ENCODE data around the gene KLHDC10. TPM values are rescaled to one million over a fixed set of nuclear protein-coding genes. Genes with fewer than 3 reads are reported as not detected.
A peak's percentile ranks its signal among the peaks of the same experiment; 100 is the strongest.
"Not testable (repeated sequence)": the region's sequence is repeated elsewhere in the genome, so short reads cannot be mapped to it uniquely, and the experiment has no call there.

Gene KLHDC10
- total RNA-seq, 1 donor from 2014 or later = 16.8 TPM

GRCh38 chr7:130090745-130091532 is 20.6 kb downstream of the KLHDC10 start:
- Mint-ChIP-seq H3K4me3 (no peak overlapping the region), H3K36me3 (ENCODE audit: low read depth) (no peaks in the 10 kb centered on the region), H3K27ac (peak overlapping the region; percentile 53), H3K27me3 (no peaks in the 10 kb centered on the region), H3K4me1 (peaks cover 10% of the 10 kb centered on the region), H3K9me3 (no peaks in the 10 kb centered on the region)
- no peak for DNase-seq
- intact Hi-C loops (cut with micrococcal nuclease) = no loop called here

GRCh38 chr7:130091999-130092398 is 21.7 kb downstream of the KLHDC10 start:
- Mint-ChIP-seq H3K27me3 (no peaks in the 10 kb centered on the region), H3K27ac (no peak overlapping the region), H3K36me3 (ENCODE audit: low read depth) (no peaks in the 10 kb centered on the region), H3K4me3 (no peak overlapping the region), H3K4me1 (peaks cover 10% of the 10 kb centered on the region), H3K9me3 (no peaks in the 10 kb centered on the region)
- no peak for DNase-seq
- intact Hi-C loops (cut with micrococcal nuclease) = no loop called here

GRCh38 chr7:130092598-130092997 is 22.3 kb downstream of the KLHDC10 start:
- intact Hi-C loops (cut with micrococcal nuclease) = no loop called here
- Mint-ChIP-seq H3K36me3 (ENCODE audit: low read depth) (no peaks in the 10 kb centered on the region), H3K27me3 (no peaks in the 10 kb centered on the region), H3K27ac (no peak overlapping the region), H3K9me3 (no peaks in the 10 kb centered on the region), H3K4me3 (no peak overlapping the region), H3K4me1 (peaks cover 7% of the 10 kb centered on the region)
- DNase-seq = no peak

GRCh38 chr7:130095812-130096211 is 25.5 kb downstream of the KLHDC10 start:
- H3K4me3 Mint-ChIP-seq = no peak overlapping the region
- intact Hi-C loops (cut with micrococcal nuclease) = no loop called here
- no peaks in the 10 kb centered on the region for H3K27me3 Mint-ChIP-seq
- peaks cover 7% of the 10 kb centered on the region for H3K4me1 Mint-ChIP-seq
- peaks cover 2% of the 10 kb centered on the region for H3K36me3 Mint-ChIP-seq (ENCODE audit: low read depth)
- DNase-seq = no peak
- no peak overlapping the region for H3K27ac Mint-ChIP-seq
- H3K9me3 Mint-ChIP-seq = no peaks in the 10 kb centered on the region

GRCh38 chr7:130096243-130096827 is 26.0 kb downstream of the KLHDC10 start:
- peaks cover 2% of the 10 kb centered on the region for H3K4me1 Mint-ChIP-seq
- no peak overlapping the region for H3K4me3 Mint-ChIP-seq
- no peak for DNase-seq
- peaks cover 2% of the 10 kb centered on the region for H3K36me3 Mint-ChIP-seq (ENCODE audit: low read depth)
- no peaks in the 10 kb centered on the region for H3K9me3 Mint-ChIP-seq
- intact Hi-C loops (cut with micrococcal nuclease) = no loop called here
- H3K27me3 Mint-ChIP-seq = no peaks in the 10 kb centered on the region
- no peak overlapping the region for H3K27ac Mint-ChIP-seq

- intact Hi-C loops (cut with micrococcal nuclease) = no loop called here
- no peak overlapping the region for H3K4me3 Mint-ChIP-seq
- H3K27ac Mint-ChIP-seq = no peak overlapping the region
Observed at GRCh38 chr7:130099331-130099730, 29.0 kb downstream of the KLHDC10 start.

GRCh38 chr7:130102588-130102987 is 32.3 kb downstream of the KLHDC10 start:
- Mint-ChIP-seq H3K4me3 (no peak overlapping the region), H3K27me3 (no peaks in the 10 kb centered on the region), H3K36me3 (ENCODE audit: low read depth) (peaks cover 2% of the 10 kb centered on the region), H3K9me3 (no peaks in the 10 kb centered on the region), H3K27ac (no peak overlapping the region), H3K4me1 (no peaks in the 10 kb centered on the region)
- intact Hi-C loops (cut with micrococcal nuclease) = no loop called here
- no peak for DNase-seq

More at GRCh38 chr7:130099331-130099730, 29.0 kb downstream of the KLHDC10 start:
- Mint-ChIP-seq H3K4me1 (no peaks in the 10 kb centered on the region), H3K36me3 (ENCODE audit: low read depth) (peaks cover 2% of the 10 kb centered on the region), H3K27me3 (no peaks in the 10 kb centered on the region), H3K9me3 (no peaks in the 10 kb centered on the region)
- DNase-seq = no peak

GRCh38 chr7:130107949-130108674 is 37.8 kb downstream of the KLHDC10 start:
- Mint-ChIP-seq H3K9me3 (no peaks in the 10 kb centered on the region), H3K36me3 (ENCODE audit: low read depth) (peaks cover 2% of the 10 kb centered on the region), H3K4me3 (no peak overlapping the region), H3K4me1 (no peaks in the 10 kb centered on the region), H3K27ac (no peak overlapping the region), H3K27me3 (no peaks in the 10 kb centered on the region)
- DNase-seq = no peak
- intact Hi-C loops (cut with micrococcal nuclease) = no loop called here

- H3K27ac Mint-ChIP-seq = no peak overlapping the region
- no peaks in the 10 kb centered on the region for H3K4me1 Mint-ChIP-seq
- no peaks in the 10 kb centered on the region for H3K27me3 Mint-ChIP-seq
- peaks cover 2% of the 10 kb centered on the region for H3K36me3 Mint-ChIP-seq (ENCODE audit: low read depth)
- no peak for DNase-seq
- no peak overlapping the region for H3K4me3 Mint-ChIP-seq
- H3K9me3 Mint-ChIP-seq = no peaks in the 10 kb centered on the region
- intact Hi-C loops (cut with micrococcal nuclease) = no loop called here
Observed at GRCh38 chr7:130108809-130109208, 38.5 kb downstream of the KLHDC10 start.

- H3K4me3 Mint-ChIP-seq = no peak overlapping the region
- no peak overlapping the region for H3K27ac Mint-ChIP-seq
- no peak for DNase-seq
- intact Hi-C loops (cut with micrococcal nuclease) = no loop called here
- no peaks in the 10 kb centered on the region for H3K27me3 Mint-ChIP-seq
- H3K4me1 Mint-ChIP-seq = peaks cover 2% of the 10 kb centered on the region
- H3K36me3 Mint-ChIP-seq (ENCODE audit: low read depth) = peaks cover 3% of the 10 kb centered on the region
- H3K9me3 Mint-ChIP-seq = no peaks in the 10 kb centered on the region
Observed at GRCh38 chr7:130112093-130112492, 41.8 kb downstream of the KLHDC10 start.

- Mint-ChIP-seq H3K27me3 (no peaks in the 10 kb centered on the region), H3K36me3 (ENCODE audit: low read depth) (peaks cover 8% of the 10 kb centered on the region), H3K27ac (no peak overlapping the region), H3K9me3 (no peaks in the 10 kb centered on the region), H3K4me1 (peaks cover 2% of the 10 kb centered on the region), H3K4me3 (no peak overlapping the region)
- DNase-seq = no peak
- intact Hi-C loops (cut with micrococcal nuclease) = no loop called here
Observed at GRCh38 chr7:130112662-130113425, 42.5 kb downstream of the KLHDC10 start.

GRCh38 chr7:130113426-130113805 is 43.1 kb downstream of the KLHDC10 start:
- H3K27ac Mint-ChIP-seq; H3K4me3 Mint-ChIP-seq; DNase-seq; intact Hi-C loops (cut with micrococcal nuclease); H3K27me3 Mint-ChIP-seq; H3K9me3 Mint-ChIP-seq; H3K4me1 Mint-ChIP-seq: not testable (repeated sequence)
- H3K36me3 Mint-ChIP-seq (ENCODE audit: low read depth) = peaks cover 12% of the 10 kb centered on the region

GRCh38 chr7:130113887-130114286 is 43.6 kb downstream of the KLHDC10 start:
- Mint-ChIP-seq H3K4me1 (peaks cover 5% of the 10 kb centered on the region), H3K36me3 (ENCODE audit: low read depth) (peaks cover 13% of the 10 kb centered on the region), H3K27ac (no peak overlapping the region), H3K4me3 (no peak overlapping the region), H3K27me3 (no peaks in the 10 kb centered on the region), H3K9me3 (no peaks in the 10 kb centered on the region)
- DNase-seq = no peak
- intact Hi-C loops (cut with micrococcal nuclease) = no loop called here

- intact Hi-C loops (cut with micrococcal nuclease) = no loop called here
- H3K27me3 Mint-ChIP-seq = no peaks in the 10 kb centered on the region
- no peak for DNase-seq
- H3K27ac Mint-ChIP-seq = no peak overlapping the region
- H3K4me3 Mint-ChIP-seq = no peak overlapping the region
- H3K9me3 Mint-ChIP-seq = no peaks in the 10 kb centered on the region
- H3K36me3 Mint-ChIP-seq (ENCODE audit: low read depth) = peaks cover 13% of the 10 kb centered on the region
- peaks cover 5% of the 10 kb centered on the region for H3K4me1 Mint-ChIP-seq
Observed at GRCh38 chr7:130114374-130114773, 44.0 kb downstream of the KLHDC10 start.

Data from activated CD4-positive, alpha-beta T cell treated with anti-CD3 and anti-CD28 coated beads, Interleukin-2, amount 10 ng/mL, durations not matched to agents 24 days and 14 days (primary cell).